Sigmoid colon (tissue), 4 donors: ENCODE measurements around the gene QPCTL.

Experiments used
- EP300 ChIP-seq, 4 donors: sonication (generic); formaldehyde crosslinking; IDR thresholded peaks; one replicate each; pipeline ENCODE4 v1.6.1; 2017; ENCODE audit warnings: antibody characterized with exemption in 4 of 4
- POLR2A ChIP-seq, 2 donors: fragments of 450-650 bp; IDR thresholded peaks; one replicate each; pipeline ENCODE4 v1.6.1; 2016; ENCODE audit warnings: antibody characterized with exemption in 2 of 2, mild to moderate bottlenecking in 2 of 2, moderate library complexity in 2 of 2
- TF ChIP-seq, protein P1 (sequence below), 4 experiments: fragments of 450-650 bp in 3 of 4; fragments of 200-600 bp in 1 of 4; IDR thresholded peaks; one replicate each; pipeline ENCODE4 v1.5.1; 2016 to 2019; ENCODE audit warnings: antibody characterized with exemption in 4 of 4, mild to moderate bottlenecking in 3 of 4, moderate library complexity in 2 of 4

- TF ChIP-seq POLR2A (IDR thresholded peaks at IDR 0.05): no peak
- TF ChIP-seq, protein P1, sequence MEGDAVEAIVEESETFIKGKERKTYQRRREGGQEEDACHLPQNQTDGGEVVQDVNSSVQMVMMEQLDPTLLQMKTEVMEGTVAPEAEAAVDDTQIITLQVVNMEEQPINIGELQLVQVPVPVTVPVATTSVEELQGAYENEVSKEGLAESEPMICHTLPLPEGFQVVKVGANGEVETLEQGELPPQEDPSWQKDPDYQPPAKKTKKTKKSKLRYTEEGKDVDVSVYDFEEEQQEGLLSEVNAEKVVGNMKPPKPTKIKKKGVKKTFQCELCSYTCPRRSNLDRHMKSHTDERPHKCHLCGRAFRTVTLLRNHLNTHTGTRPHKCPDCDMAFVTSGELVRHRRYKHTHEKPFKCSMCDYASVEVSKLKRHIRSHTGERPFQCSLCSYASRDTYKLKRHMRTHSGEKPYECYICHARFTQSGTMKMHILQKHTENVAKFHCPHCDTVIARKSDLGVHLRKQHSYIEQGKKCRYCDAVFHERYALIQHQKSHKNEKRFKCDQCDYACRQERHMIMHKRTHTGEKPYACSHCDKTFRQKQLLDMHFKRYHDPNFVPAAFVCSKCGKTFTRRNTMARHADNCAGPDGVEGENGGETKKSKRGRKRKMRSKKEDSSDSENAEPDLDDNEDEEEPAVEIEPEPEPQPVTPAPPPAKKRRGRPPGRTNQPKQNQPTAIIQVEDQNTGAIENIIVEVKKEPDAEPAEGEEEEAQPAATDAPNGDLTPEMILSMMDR (IDR thresholded peaks at IDR 0.05): no peak
- no peak for TF ChIP-seq EP300 (IDR thresholded peaks at IDR 0.05)
These were observed 12.6 kb downstream of the QPCTL start for GRCh38 chr19:45705115-45705514.
